ENCODE measurements around the gene ADAM12.

The ADAM12 gene

DNA sequence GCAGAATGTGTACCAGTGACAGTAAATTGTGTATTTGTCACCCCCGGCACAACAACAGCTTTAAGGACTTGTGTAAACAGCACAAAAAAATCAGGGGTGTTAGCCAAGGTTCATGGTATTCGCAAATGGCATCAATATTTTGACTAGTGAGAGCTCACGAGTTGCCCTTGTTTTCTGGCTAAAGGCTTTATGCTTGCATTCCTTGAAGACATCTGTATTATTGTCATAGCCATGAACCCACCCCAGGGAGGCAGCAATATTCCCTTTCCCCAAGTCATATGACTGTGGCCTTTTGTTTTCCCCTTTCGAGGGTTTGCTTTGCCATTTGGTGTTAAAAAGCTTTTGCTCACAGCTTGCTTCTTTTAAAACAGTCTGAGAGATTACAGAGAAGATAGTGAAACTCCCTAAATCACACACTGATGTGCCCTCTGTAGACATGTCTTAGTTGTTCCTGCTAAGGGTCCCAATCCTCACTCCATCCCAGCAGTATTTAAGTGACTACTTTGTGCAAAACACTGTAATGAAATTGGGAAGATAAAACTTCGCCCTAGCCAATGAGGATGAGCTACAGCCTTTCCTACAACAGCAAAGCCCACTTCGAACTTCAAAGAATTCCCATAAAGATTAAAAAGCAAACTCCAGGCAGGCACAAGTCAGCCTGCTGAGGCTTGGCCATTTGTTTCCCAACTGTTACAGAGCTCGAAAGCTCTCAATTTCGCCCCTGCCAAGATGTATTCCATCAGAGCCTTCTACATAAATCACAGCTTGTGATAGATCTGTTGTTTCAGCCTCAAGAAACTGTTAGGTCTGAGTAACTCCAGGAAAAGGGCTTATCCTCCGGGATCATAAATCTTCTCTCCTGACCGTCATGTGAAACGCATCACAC, 172.3 kb downstream of the ADAM12 start:
- no peak for FAIRE-seq
- TF ChIP-seq POLR2A (IDR thresholded peaks at IDR 0.05; ENCODE audit: low read depth, low read length), result no peak
- TF ChIP-seq SPI1 (IDR thresholded peaks at IDR 0.05; ENCODE audit: low read depth, low read length), result no peak
- TF ChIP-seq POLR2AphosphoS5 (IDR thresholded peaks at IDR 0.05; ENCODE audit: low read depth, low read length), result no peak
- no peak for TF ChIP-seq POU2F2 (IDR thresholded peaks at IDR 0.05; ENCODE audit: low read depth, low read length)
- TF ChIP-seq TAF1 (IDR thresholded peaks at IDR 0.05; ENCODE audit: low read depth, low read length), result no peak
- no peak for TF ChIP-seq PAX5 (IDR thresholded peaks at IDR 0.05; ENCODE audit: insufficient read depth, low read length, severe bottlenecking)
- DNase-seq (ENCODE audit: insufficient read length, low spot score), result no peak

GRCh38 chr10:126214679-126215078, 173.6 kb downstream of the ADAM12 start:
- TF ChIP-seq POLR2A (IDR thresholded peaks at IDR 0.05; ENCODE audit: low read depth, low read length), result no peak
- TF ChIP-seq POU2F2 (IDR thresholded peaks at IDR 0.05; ENCODE audit: low read depth, low read length), result no peak
- TF ChIP-seq TAF1 (IDR thresholded peaks at IDR 0.05; ENCODE audit: low read depth, low read length), result no peak
- TF ChIP-seq SPI1 (IDR thresholded peaks at IDR 0.05; ENCODE audit: low read depth, low read length), result no peak
- TF ChIP-seq POLR2AphosphoS5 (IDR thresholded peaks at IDR 0.05; ENCODE audit: low read depth, low read length), result no peak
- TF ChIP-seq PAX5 (IDR thresholded peaks at IDR 0.05; ENCODE audit: insufficient read depth, low read length, severe bottlenecking), result no peak
- no peak for DNase-seq (ENCODE audit: insufficient read length, low spot score)
- FAIRE-seq, result no peak

GRCh38 chr10:126214021-126214420, 174.3 kb downstream of the ADAM12 start:
- no peak for DNase-seq (ENCODE audit: insufficient read length, low spot score)
- TF ChIP-seq SPI1 (IDR thresholded peaks at IDR 0.05; ENCODE audit: low read depth, low read length) (no peak), POU2F2 (IDR thresholded peaks at IDR 0.05; ENCODE audit: low read depth, low read length) (no peak), TAF1 (IDR thresholded peaks at IDR 0.05; ENCODE audit: low read depth, low read length) (no peak), PAX5 (IDR thresholded peaks at IDR 0.05; ENCODE audit: insufficient read depth, low read length, severe bottlenecking) (no peak), POLR2A (IDR thresholded peaks at IDR 0.05; ENCODE audit: low read depth, low read length) (no peak), POLR2AphosphoS5 (IDR thresholded peaks at IDR 0.05; ENCODE audit: low read depth, low read length) (no peak)
- no peak for FAIRE-seq

- TF ChIP-seq POU2F2 (IDR thresholded peaks at IDR 0.05; ENCODE audit: low read depth, low read length), result no peak
- TF ChIP-seq TAF1 (IDR thresholded peaks at IDR 0.05; ENCODE audit: low read depth, low read length), result no peak
- TF ChIP-seq PAX5 (IDR thresholded peaks at IDR 0.05; ENCODE audit: insufficient read depth, low read length, severe bottlenecking), result no peak
- FAIRE-seq (no peak), DNase-seq (ENCODE audit: insufficient read length, low spot score) (no peak)
Measured at GRCh38 chr10:126212738-126213137, 175.5 kb downstream of the ADAM12 start.

GRCh38 chr10:126210051-126210651, 178.1 kb downstream of the ADAM12 start:
- no peak for TF ChIP-seq POLR2AphosphoS5 (IDR thresholded peaks at IDR 0.05; ENCODE audit: low read depth, low read length)
- TF ChIP-seq POLR2A (IDR thresholded peaks at IDR 0.05; ENCODE audit: low read depth, low read length), result no peak
- TF ChIP-seq POU2F2 (IDR thresholded peaks at IDR 0.05; ENCODE audit: low read depth, low read length), result no peak
- TF ChIP-seq PAX5 (IDR thresholded peaks at IDR 0.05; ENCODE audit: insufficient read depth, low read length, severe bottlenecking), result no peak
- no peak for TF ChIP-seq TAF1 (IDR thresholded peaks at IDR 0.05; ENCODE audit: low read depth, low read length)
- no peak for TF ChIP-seq SPI1 (IDR thresholded peaks at IDR 0.05; ENCODE audit: low read depth, low read length)
- no peak for DNase-seq (ENCODE audit: insufficient read length, low spot score)
- no peak for FAIRE-seq

DNA sequence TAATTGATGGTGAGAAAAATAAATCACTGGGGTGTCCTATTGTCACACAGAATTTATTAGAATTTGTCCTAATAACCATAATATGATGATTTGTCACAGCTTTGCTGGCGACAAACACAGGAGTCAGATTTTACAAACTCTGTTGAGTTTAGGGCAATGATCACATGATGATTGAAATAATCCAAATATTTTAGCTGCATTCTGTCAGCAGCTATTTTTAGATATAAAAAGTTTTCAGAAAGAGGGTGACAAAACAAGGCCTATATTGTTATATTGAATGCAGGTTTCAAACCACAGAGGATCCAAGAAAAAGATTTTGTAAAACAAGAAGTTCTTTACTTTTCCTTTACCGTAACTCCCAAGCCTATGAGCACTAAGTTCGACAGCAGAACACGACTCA, 178.8 kb downstream of the ADAM12 start:
- FAIRE-seq (no peak), DNase-seq (ENCODE audit: insufficient read length, low spot score) (no peak)

GRCh38 chr10:126208726-126209302, 179.5 kb downstream of the ADAM12 start:
- TF ChIP-seq TAF1 (IDR thresholded peaks at IDR 0.05; ENCODE audit: low read depth, low read length), result no peak
- TF ChIP-seq POU2F2 (IDR thresholded peaks at IDR 0.05; ENCODE audit: low read depth, low read length), result no peak
- no peak for TF ChIP-seq SPI1 (IDR thresholded peaks at IDR 0.05; ENCODE audit: low read depth, low read length)
- TF ChIP-seq PAX5 (IDR thresholded peaks at IDR 0.05; ENCODE audit: insufficient read depth, low read length, severe bottlenecking), result no peak
- TF ChIP-seq POLR2A (IDR thresholded peaks at IDR 0.05; ENCODE audit: low read depth, low read length), result no peak
- TF ChIP-seq POLR2AphosphoS5 (IDR thresholded peaks at IDR 0.05; ENCODE audit: low read depth, low read length), result no peak
- DNase-seq (ENCODE audit: insufficient read length, low spot score), result no peak
- FAIRE-seq, result no peak

More for the DNA sequence above, 178.8 kb downstream of the ADAM12 start:
- TF ChIP-seq TAF1 (IDR thresholded peaks at IDR 0.05; ENCODE audit: low read depth, low read length), result no peak
- no peak for TF ChIP-seq POLR2A (IDR thresholded peaks at IDR 0.05; ENCODE audit: low read depth, low read length)
- TF ChIP-seq PAX5 (IDR thresholded peaks at IDR 0.05; ENCODE audit: insufficient read depth, low read length, severe bottlenecking), result no peak
- TF ChIP-seq SPI1 (IDR thresholded peaks at IDR 0.05; ENCODE audit: low read depth, low read length), result no peak
- no peak for TF ChIP-seq POU2F2 (IDR thresholded peaks at IDR 0.05; ENCODE audit: low read depth, low read length)
- TF ChIP-seq POLR2AphosphoS5 (IDR thresholded peaks at IDR 0.05; ENCODE audit: low read depth, low read length), result no peak

DNA sequence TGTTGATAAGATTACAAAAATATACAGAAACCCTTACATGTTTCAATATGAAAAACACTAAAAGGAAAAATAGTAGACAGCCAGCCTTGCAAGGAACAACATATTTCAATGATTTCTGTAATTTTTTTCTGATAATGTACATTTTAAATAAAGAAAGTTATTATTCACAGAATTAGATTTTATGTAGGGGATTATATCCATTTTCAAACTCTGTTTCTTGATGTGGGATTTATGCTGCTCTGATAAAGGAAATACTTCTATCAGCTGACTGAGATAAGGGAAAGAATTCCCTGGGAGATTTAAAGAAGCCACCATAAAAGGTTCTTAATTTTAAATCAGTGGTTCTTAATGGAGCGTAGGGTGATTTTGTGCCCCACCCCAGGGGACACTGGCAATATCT, 180.4 kb downstream of the ADAM12 start:
- TF ChIP-seq POU2F2 (IDR thresholded peaks at IDR 0.05; ENCODE audit: low read depth, low read length) (no peak), PAX5 (IDR thresholded peaks at IDR 0.05; ENCODE audit: insufficient read depth, low read length, severe bottlenecking) (no peak), POLR2AphosphoS5 (IDR thresholded peaks at IDR 0.05; ENCODE audit: low read depth, low read length) (no peak), POLR2A (IDR thresholded peaks at IDR 0.05; ENCODE audit: low read depth, low read length) (no peak), TAF1 (IDR thresholded peaks at IDR 0.05; ENCODE audit: low read depth, low read length) (no peak), SPI1 (IDR thresholded peaks at IDR 0.05; ENCODE audit: low read depth, low read length) (no peak)
- no peak for DNase-seq (ENCODE audit: insufficient read length, low spot score)
- FAIRE-seq, result no peak

DNA sequence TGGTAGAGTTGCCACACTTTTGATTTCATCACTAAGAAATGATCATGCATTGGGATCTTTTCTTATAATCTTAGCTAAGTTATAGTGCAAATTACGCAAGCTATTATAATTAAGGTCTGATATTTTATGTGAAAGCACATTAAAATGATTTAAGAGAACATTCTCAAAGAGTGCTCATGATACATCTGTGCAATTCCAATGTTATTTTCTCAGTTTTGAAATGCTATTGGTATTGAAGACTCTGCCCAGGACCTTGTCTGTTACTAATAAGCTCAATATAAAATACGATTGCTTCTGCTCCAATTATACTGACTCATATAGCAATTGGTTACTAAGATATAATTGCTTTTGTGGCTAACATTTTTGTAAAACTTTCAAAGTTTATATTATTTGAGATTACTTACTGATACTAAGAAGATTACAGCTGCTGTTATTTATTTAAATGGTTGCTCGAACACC, 180.9 kb downstream of the ADAM12 start:
- DNase-seq (ENCODE audit: insufficient read length, low spot score) (no peak), FAIRE-seq (no peak)
- TF ChIP-seq POLR2AphosphoS5 (IDR thresholded peaks at IDR 0.05; ENCODE audit: low read depth, low read length) (no peak), POLR2A (IDR thresholded peaks at IDR 0.05; ENCODE audit: low read depth, low read length) (no peak), TAF1 (IDR thresholded peaks at IDR 0.05; ENCODE audit: low read depth, low read length) (no peak), PAX5 (IDR thresholded peaks at IDR 0.05; ENCODE audit: insufficient read depth, low read length, severe bottlenecking) (no peak), POU2F2 (IDR thresholded peaks at IDR 0.05; ENCODE audit: low read depth, low read length) (no peak), SPI1 (IDR thresholded peaks at IDR 0.05; ENCODE audit: low read depth, low read length) (no peak)

Data from GM12891 (cell line).